K562 (cell line): ENCODE results near the gene MBOAT7. TPM values are rescaled to one million over a fixed set of nuclear protein-coding genes. Genes with fewer than 3 reads are reported as not detected.

Experiments
- CBX3 ChIP-seq, 2 experiments: IDR thresholded peaks; 1 replicate in 1 of 2; 2 replicates in 1 of 2; pipeline ENCODE4 v1.6.1; 2012; ENCODE audit warnings: inconsistent platforms in 2 of 2, low read length in 2 of 2, borderline replicate concordance in 1 of 2, control low read depth in 1 of 2
- ETV1 ChIP-seq: fragments of 450-650 bp; conservative IDR thresholded peaks from 2 replicates; pipeline ENCODE4 v1.6.1; 2016; ENCODE audit warnings: missing genetic modification characterization, control low read depth, low read depth, missing compliant biosample characterization
- FOS ChIP-seq: IDR thresholded peaks from 3 replicates; pipeline ENCODE4 v1.6.1; 2011; ENCODE audit not compliant: insufficient read length; ENCODE audit errors: extremely low read depth
- LCOR ChIP-seq: sonication (generic); formaldehyde crosslinking; IDR thresholded peaks from 2 replicates; pipeline ENCODE4 v1.8.0; 2022; ENCODE audit warnings: mild to moderate bottlenecking, missing genetic modification reagents
- MAFF ChIP-seq: IDR thresholded peaks from 2 replicates; pipeline ENCODE4 v1.6.1; 2012; ENCODE audit warnings: low read length, improper control_type of control experiment
- MCM5 ChIP-seq: fragments of 450-650 bp; IDR thresholded peaks from 2 replicates; pipeline ENCODE4 v1.6.1; 2016; ENCODE audit warnings: low read depth
- MITF ChIP-seq: IDR thresholded peaks from 2 replicates; pipeline ENCODE4 v1.6.1; 2014; ENCODE audit warnings: antibody characterized with exemption
- MTF1 ChIP-seq: fragments of 250-450 bp; sonication (Bioruptor Pico); IDR thresholded peaks from 2 replicates; pipeline ENCODE4 v1.9.0; 2021; ENCODE audit warnings: moderate library complexity, mild to moderate bottlenecking, inconsistent platforms, borderline replicate concordance
- ZBTB9 ChIP-seq: fragments of 450-650 bp; formaldehyde crosslinking; IDR thresholded peaks from 2 replicates; pipeline ENCODE4 v1.4.0; 2020; ENCODE audit warnings: mild to moderate bottlenecking, moderate library complexity
- ZNF655 ChIP-seq: fragments of 250-450 bp; sonication (Bioruptor Pico); IDR thresholded peaks from 2 replicates; pipeline ENCODE4 v1.5.0; 2021
- polyA plus RNA-seq, 8 experiments: library from polyadenylated mRNA; depleted of rRNA in 4 of 8; stranded (reverse) in 5 of 8; unstranded in 3 of 8; fragments of >200 nt; fragmentation: Nextera tagmentation in 2 of 8; fragmentation: Illumina TruSeq in 1 of 8; extraction: Ambion mirVana in 2 of 8; extraction: Trizol in 1 of 8; gene quantifications; 2 replicates each; pipeline versions ENCODE4 v1.2.1 to v1.2.3, GENCODE V29; 2011 to 2014; ENCODE audit warnings: inconsistent platforms in 1 of 8, missing spikeins in 1 of 8
- total RNA-seq, 7 experiments: library from RNA; depleted of rRNA in 6 of 7; stranded (reverse); fragments of >200 nt in 6 of 7; fragmentation: Illumina TruSeq in 2 of 7; extraction: Trizol in 2 of 7; gene quantifications; 2 replicates each; pipeline versions ENCODE4 v1.2.1 to v1.2.3, GENCODE V29; 2011 to 2021; ENCODE audit warnings: low replicate concordance in 1 of 7
- TF ChIP-seq, protein P1 (sequence below): fragments of 250-450 bp; sonication (Bioruptor Pico); IDR thresholded peaks from 2 replicates; pipeline ENCODE4 v1.9.0; 2021; ENCODE audit warnings: mild to moderate bottlenecking
- TF ChIP-seq, protein P2 (sequence below): sonication (generic); formaldehyde crosslinking; IDR thresholded peaks from 2 replicates; pipeline ENCODE4 v1.8.0; 2023; ENCODE audit warnings: missing genetic modification reagents, mild to moderate bottlenecking, borderline replicate concordance
- TF ChIP-seq, protein P3 (sequence below): fragments of 250-450 bp; sonication (Bioruptor Pico); IDR thresholded peaks from 2 replicates; pipeline ENCODE4 v1.5.0; 2021; ENCODE audit warnings: mild to moderate bottlenecking, moderate library complexity

The MBOAT7 gene
- total and polyA plus RNA-seq, 9 of the 15 experiments (the other 6 are each of a cell fraction or from before 2014, with no cell fraction given): 1.4 to 153 (median 56.1) TPM

DNA sequence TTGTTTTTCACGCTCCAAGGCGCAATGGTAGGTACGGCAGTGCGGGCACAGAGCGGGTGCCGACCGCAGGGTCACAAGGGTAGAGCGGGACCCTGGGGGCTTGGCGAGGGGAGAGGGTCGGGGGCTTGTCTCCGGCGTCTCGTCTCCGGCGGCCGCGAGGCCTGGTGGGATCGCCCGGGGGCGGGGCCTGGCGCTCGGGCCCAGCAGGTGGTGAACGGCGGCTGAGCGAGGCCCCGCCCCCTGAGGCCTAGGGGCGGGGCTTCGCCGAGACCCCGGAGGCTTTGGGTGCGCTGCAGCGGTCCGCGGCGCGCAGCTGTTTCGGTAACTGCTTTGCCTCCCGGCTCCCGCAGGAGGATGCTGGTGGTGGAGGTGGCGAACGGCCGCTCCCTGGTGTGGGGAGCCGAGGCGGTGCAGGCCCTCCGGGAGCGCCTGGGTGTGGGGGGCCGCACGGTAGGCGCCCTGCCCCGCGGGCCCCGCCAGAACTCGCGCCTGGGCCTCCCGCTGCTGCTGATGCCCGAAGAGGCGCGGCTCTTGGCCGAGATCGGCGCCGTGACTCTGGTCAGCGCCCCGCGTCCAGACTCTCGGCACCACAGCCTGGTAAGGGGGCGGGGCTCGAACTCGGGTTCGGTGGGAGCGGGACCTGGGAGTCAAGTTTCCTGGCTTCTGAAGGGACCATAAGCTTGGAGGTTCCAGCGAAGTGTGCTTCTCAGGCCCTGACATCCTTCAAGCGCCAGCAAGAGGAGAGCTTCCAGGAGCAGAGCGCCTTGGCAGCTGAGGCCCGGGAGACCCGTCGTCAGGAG lies 1.8 kb upstream of the MBOAT7 start, which contains the start of gene TSEN34 (continued):
- TF ChIP-seq ZBTB9 (CRISPR knock-in tag) (no peak), ETV1 (tag) (no peak), ZNF655 (CRISPR knock-in tag) (no peak), FOS (no peak), LCOR (CRISPR knock-in tag) (no peak; the same call in 1 of the 2 replicates), MITF (no peak), MAFF (no peak), CBX3 (IDR thresholded peaks at IDR 0.05; ENCODE audit: borderline replicate concordance in 1 of 2, low read length in 2 of 2) (no peak), MCM5 (no peak), MTF1 (no peak)
- TF ChIP-seq, protein P1, sequence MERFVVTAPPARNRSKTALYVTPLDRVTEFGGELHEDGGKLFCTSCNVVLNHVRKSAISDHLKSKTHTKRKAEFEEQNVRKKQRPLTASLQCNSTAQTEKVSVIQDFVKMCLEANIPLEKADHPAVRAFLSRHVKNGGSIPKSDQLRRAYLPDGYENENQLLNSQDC (CRISPR knock-in tag): no peak
- TF ChIP-seq, protein P2, sequence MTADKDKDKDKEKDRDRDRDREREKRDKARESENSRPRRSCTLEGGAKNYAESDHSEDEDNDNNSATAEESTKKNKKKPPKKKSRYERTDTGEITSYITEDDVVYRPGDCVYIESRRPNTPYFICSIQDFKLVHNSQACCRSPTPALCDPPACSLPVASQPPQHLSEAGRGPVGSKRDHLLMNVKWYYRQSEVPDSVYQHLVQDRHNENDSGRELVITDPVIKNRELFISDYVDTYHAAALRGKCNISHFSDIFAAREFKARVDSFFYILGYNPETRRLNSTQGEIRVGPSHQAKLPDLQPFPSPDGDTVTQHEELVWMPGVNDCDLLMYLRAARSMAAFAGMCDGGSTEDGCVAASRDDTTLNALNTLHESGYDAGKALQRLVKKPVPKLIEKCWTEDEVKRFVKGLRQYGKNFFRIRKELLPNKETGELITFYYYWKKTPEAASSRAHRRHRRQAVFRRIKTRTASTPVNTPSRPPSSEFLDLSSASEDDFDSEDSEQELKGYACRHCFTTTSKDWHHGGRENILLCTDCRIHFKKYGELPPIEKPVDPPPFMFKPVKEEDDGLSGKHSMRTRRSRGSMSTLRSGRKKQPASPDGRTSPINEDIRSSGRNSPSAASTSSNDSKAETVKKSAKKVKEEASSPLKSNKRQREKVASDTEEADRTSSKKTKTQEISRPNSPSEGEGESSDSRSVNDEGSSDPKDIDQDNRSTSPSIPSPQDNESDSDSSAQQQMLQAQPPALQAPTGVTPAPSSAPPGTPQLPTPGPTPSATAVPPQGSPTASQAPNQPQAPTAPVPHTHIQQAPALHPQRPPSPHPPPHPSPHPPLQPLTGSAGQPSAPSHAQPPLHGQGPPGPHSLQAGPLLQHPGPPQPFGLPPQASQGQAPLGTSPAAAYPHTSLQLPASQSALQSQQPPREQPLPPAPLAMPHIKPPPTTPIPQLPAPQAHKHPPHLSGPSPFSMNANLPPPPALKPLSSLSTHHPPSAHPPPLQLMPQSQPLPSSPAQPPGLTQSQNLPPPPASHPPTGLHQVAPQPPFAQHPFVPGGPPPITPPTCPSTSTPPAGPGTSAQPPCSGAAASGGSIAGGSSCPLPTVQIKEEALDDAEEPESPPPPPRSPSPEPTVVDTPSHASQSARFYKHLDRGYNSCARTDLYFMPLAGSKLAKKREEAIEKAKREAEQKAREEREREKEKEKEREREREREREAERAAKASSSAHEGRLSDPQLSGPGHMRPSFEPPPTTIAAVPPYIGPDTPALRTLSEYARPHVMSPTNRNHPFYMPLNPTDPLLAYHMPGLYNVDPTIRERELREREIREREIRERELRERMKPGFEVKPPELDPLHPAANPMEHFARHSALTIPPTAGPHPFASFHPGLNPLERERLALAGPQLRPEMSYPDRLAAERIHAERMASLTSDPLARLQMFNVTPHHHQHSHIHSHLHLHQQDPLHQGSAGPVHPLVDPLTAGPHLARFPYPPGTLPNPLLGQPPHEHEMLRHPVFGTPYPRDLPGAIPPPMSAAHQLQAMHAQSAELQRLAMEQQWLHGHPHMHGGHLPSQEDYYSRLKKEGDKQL (CRISPR knock-in tag): 0 out of 2 replicates have a peak, but pooled peaks have one; percentile 25
- TF ChIP-seq, protein P3, sequence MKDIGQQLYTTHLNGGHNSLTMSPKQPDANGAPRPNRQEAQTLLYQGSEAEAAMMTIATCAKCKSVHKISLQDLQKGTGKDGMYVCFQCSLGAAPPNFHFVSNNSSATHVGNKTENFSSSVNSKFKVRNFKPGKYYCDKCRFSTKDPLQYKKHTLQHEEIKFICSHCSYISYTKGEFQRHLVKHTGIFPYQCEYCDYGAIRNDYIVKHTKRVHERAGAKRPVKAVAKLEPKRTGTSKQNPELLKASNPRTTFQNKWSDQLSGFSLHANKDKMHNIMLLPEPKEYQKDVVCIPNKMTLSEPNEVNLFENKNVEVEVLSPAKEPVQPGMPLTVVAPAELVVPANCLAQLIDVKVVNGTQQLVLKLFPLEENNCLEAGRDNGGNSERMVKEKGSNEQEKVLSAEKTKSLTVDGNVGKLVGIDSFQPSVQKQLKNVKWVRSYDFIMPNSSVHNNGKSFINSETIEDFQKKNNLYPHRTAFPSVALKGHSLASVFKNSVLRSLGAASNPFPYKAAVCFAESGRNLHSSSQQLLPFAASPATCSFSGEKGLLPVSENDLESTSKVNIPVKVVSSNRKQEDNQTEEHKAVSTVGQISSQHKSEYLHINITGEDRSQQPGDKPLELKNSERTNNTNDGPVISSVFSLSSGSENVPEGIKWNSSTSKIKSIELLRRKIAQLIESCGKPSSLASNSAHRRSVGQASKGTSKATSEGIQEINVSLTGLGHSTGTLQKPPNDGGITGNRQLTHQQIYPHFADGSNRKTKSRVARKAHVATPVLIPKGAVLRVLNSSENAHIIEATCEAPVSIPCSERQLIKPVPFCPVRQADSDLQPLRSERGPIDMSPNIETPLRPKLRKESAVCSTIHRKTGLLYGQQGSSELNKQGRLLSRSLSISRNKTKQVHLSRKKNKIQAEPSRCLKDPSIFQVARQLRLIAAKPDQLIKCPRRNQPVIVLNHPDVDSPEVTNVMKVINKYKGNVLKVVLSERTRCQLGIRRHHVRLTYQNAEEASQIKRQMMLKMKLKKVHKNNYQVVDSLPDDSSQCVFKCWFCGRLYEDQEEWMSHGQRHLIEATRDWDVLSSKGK: no peak
